Measurements from ENCODE around the gene SSBP4. TPM values are rescaled to one million over a fixed set of nuclear protein-coding genes. Genes with fewer than 3 reads are reported as not detected.

The SSBP4 gene
- total RNA-seq, 1 donor from 2014 or later = 56.6 TPM

- DNase-seq (ENCODE audit: low read depth) (no peak), FAIRE-seq (no peak)
- Histone ChIP-seq H4K20me1 (ENCODE audit: insufficient read depth, low read length) (peaks cover 76% of the 10 kb centered on the region), H3K9me3 (ENCODE audit: insufficient read depth, low read depth, low read length) (no peaks in the 10 kb centered on the region), H3K4me1 (ENCODE audit: insufficient read depth, low read length) (peaks cover 4% of the 10 kb centered on the region), H3K79me2 (ENCODE audit: insufficient read depth, low read length) (peaks cover 3% of the 10 kb centered on the region), H2AFZ (ENCODE audit: low read depth, low read length) (no peak overlapping the region), H3K27ac (ENCODE audit: low read depth, low read length) (no peak overlapping the region), H3K27me3 (ENCODE audit: insufficient read depth, low read length) (no peaks in the 10 kb centered on the region), H3K9ac (ENCODE audit: low read length) (no peak overlapping the region), H3K4me2 (ENCODE audit: low read length) (no peak overlapping the region), H3K36me3 (ENCODE audit: insufficient read depth, low read length) (peaks cover 3% of the 10 kb centered on the region), H3K4me3 (ENCODE audit: insufficient read depth, low read depth, low read length) (no peak overlapping the region)
- no peak for TF ChIP-seq EZH2 (IDR thresholded peaks at IDR 0.05; ENCODE audit: insufficient read depth, low read length)
- TF ChIP-seq, protein P1, sequence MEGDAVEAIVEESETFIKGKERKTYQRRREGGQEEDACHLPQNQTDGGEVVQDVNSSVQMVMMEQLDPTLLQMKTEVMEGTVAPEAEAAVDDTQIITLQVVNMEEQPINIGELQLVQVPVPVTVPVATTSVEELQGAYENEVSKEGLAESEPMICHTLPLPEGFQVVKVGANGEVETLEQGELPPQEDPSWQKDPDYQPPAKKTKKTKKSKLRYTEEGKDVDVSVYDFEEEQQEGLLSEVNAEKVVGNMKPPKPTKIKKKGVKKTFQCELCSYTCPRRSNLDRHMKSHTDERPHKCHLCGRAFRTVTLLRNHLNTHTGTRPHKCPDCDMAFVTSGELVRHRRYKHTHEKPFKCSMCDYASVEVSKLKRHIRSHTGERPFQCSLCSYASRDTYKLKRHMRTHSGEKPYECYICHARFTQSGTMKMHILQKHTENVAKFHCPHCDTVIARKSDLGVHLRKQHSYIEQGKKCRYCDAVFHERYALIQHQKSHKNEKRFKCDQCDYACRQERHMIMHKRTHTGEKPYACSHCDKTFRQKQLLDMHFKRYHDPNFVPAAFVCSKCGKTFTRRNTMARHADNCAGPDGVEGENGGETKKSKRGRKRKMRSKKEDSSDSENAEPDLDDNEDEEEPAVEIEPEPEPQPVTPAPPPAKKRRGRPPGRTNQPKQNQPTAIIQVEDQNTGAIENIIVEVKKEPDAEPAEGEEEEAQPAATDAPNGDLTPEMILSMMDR (IDR thresholded peaks at IDR 0.05; ENCODE audit: insufficient read depth, low read depth, low read length) = no peak
- Mint-ChIP-seq H3K27me3 (ENCODE audit: low read depth, unreplicated experiment) (no peaks in the 10 kb centered on the region), H3K4me3 (ENCODE audit: unreplicated experiment) (no peak overlapping the region), H3K4me1 (ENCODE audit: low read depth, unreplicated experiment) (peaks cover 9% of the 10 kb centered on the region), H3K9me3 (ENCODE audit: unreplicated experiment) (no peaks in the 10 kb centered on the region), H3K27ac (ENCODE audit: unreplicated experiment) (no peak overlapping the region), H3K36me3 (ENCODE audit: low read depth, unreplicated experiment) (peaks cover 10% of the 10 kb centered on the region)
Measured at GRCh38 chr19:18446145-18446810, 27.1 kb downstream of the SSBP4 start.

DNA sequence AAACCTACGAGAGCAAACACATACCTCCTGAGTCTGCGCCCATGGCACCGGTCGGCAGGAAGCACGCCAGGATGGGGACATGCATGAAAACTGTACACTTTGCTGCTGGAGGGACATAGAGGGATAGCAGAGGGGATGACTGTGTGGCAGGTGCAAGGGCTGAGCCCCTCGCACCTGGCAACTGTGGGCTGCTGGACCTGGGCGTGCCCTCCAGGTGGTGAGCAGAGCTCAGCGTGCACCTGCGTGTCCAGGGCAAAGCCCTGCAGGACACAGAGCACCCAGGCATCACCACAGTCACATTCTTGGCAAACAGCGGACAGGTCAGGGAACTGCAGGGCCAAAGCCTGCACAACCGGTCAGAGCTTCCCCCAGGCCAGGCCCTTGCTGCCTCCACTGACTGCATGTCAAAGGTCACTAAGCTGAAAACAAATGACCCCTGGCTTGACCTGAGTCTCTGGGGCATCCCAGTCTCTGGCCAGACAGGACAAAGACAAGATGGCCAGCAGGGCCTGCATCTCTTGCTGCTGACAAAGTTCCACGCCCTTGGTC lies 27.7 kb downstream of the SSBP4 start:
- peaks cover 10% of the 10 kb centered on the region for H3K36me3 Mint-ChIP-seq (ENCODE audit: low read depth, unreplicated experiment)
- Histone ChIP-seq H3K9ac (ENCODE audit: low read length) (no peak overlapping the region), H3K79me2 (ENCODE audit: insufficient read depth, low read length) (peaks cover 3% of the 10 kb centered on the region), H3K9me3 (ENCODE audit: insufficient read depth, low read depth, low read length) (no peaks in the 10 kb centered on the region), H4K20me1 (ENCODE audit: insufficient read depth, low read length) (peaks cover 76% of the 10 kb centered on the region), H3K4me2 (ENCODE audit: low read length) (no peak overlapping the region), H3K4me3 (ENCODE audit: insufficient read depth, low read depth, low read length) (no peak overlapping the region), H3K27me3 (ENCODE audit: insufficient read depth, low read length) (no peaks in the 10 kb centered on the region), H2AFZ (ENCODE audit: low read depth, low read length) (no peak overlapping the region), H3K27ac (ENCODE audit: low read depth, low read length) (no peak overlapping the region), H3K4me1 (ENCODE audit: insufficient read depth, low read length) (peaks cover 4% of the 10 kb centered on the region), H3K36me3 (ENCODE audit: insufficient read depth, low read length) (peaks cover 3% of the 10 kb centered on the region)
- TF ChIP-seq, protein P1 (IDR thresholded peaks at IDR 0.05; ENCODE audit: insufficient read depth, low read depth, low read length) = no peak
- TF ChIP-seq EZH2 (IDR thresholded peaks at IDR 0.05; ENCODE audit: insufficient read depth, low read length) = no peak
- no peak overlapping the region for H3K27ac Mint-ChIP-seq (ENCODE audit: unreplicated experiment)
- H3K4me3 Mint-ChIP-seq (ENCODE audit: unreplicated experiment) = no peak overlapping the region
- DNase-seq (ENCODE audit: low read depth) (no peak), FAIRE-seq (no peak)
- no peaks in the 10 kb centered on the region for H3K27me3 Mint-ChIP-seq (ENCODE audit: low read depth, unreplicated experiment)
- no peaks in the 10 kb centered on the region for H3K9me3 Mint-ChIP-seq (ENCODE audit: unreplicated experiment)
- H3K4me1 Mint-ChIP-seq (ENCODE audit: low read depth, unreplicated experiment) = peaks cover 9% of the 10 kb centered on the region

DNA sequence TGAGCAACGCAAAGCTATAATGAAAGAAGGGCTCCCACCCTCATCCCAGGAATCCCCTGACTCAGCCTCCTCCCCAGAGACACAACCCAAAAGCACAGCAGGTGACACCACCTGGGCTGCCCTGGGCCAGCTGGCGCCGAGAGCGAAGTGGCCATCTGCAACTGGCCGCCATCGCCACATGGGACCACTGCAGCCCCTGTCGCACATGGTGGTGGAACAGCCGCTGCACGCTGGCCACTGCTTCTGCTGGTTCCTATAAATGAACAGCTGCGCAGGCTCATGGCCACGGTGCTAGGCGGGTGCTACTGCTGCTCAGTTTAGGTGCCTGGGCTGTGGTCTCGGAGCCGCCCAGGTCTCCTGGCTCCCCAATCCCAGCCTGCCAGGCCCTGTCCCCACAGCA lies 30.4 kb downstream of the SSBP4 start:
- peaks cover 6% of the 10 kb centered on the region for H3K36me3 Mint-ChIP-seq (ENCODE audit: low read depth, unreplicated experiment)

More for the DNA sequence above, 30.4 kb downstream of the SSBP4 start:
- Histone ChIP-seq H2AFZ (ENCODE audit: low read depth, low read length) (no peak overlapping the region), H4K20me1 (ENCODE audit: insufficient read depth, low read length) (peaks cover 81% of the 10 kb centered on the region), H3K4me3 (ENCODE audit: insufficient read depth, low read depth, low read length) (no peak overlapping the region), H3K4me2 (ENCODE audit: low read length) (no peak overlapping the region), H3K27me3 (ENCODE audit: insufficient read depth, low read length) (no peaks in the 10 kb centered on the region), H3K36me3 (ENCODE audit: insufficient read depth, low read length) (peaks cover 3% of the 10 kb centered on the region), H3K27ac (ENCODE audit: low read depth, low read length) (no peak overlapping the region), H3K9me3 (ENCODE audit: insufficient read depth, low read depth, low read length) (no peaks in the 10 kb centered on the region), H3K79me2 (ENCODE audit: insufficient read depth, low read length) (peaks cover 3% of the 10 kb centered on the region), H3K4me1 (ENCODE audit: insufficient read depth, low read length) (peaks cover 14% of the 10 kb centered on the region), H3K9ac (ENCODE audit: low read length) (no peak overlapping the region)
- DNase-seq (ENCODE audit: low read depth) (no peak), FAIRE-seq (no peak)
- Mint-ChIP-seq H3K4me1 (ENCODE audit: low read depth, unreplicated experiment) (peaks cover 9% of the 10 kb centered on the region), H3K9me3 (ENCODE audit: unreplicated experiment) (no peaks in the 10 kb centered on the region), H3K27me3 (ENCODE audit: low read depth, unreplicated experiment) (no peaks in the 10 kb centered on the region), H3K4me3 (ENCODE audit: unreplicated experiment) (no peak overlapping the region), H3K27ac (ENCODE audit: unreplicated experiment) (no peak overlapping the region)
- no peak for TF ChIP-seq EZH2 (IDR thresholded peaks at IDR 0.05; ENCODE audit: insufficient read depth, low read length)
- TF ChIP-seq, protein P1 (IDR thresholded peaks at IDR 0.05; ENCODE audit: insufficient read depth, low read depth, low read length) = no peak

Measured in astrocyte (in vitro differentiated cells and primary cell).